Measurements from ENCODE around the gene FIP1L1. TPM values are rescaled to one million over a fixed set of nuclear protein-coding genes. Genes with fewer than 3 reads are reported as not detected.

FIP1L1 gene
- total RNA-seq, 1 donor from 2014 or later = 31.7 TPM

- Histone ChIP-seq H3K4me3 (no peak overlapping the region), H3K4me1 (no peaks in the 10 kb centered on the region), H3K9me3 (no peaks in the 10 kb centered on the region), H3K27me3 (no peaks in the 10 kb centered on the region), H3K27ac (no peak overlapping the region), H3K36me3 (peaks cover 0 to 20% of the 10 kb centered on the region in 2 donors)
- no peak for TF ChIP-seq POLR2A (IDR thresholded peaks at IDR 0.05)
- no peak for TF ChIP-seq CTCF (IDR thresholded peaks at IDR 0.05)
- TF ChIP-seq POLR2AphosphoS5 (IDR thresholded peaks at IDR 0.05; ENCODE audit: insufficient read depth in 1 of 2, low read depth in 1 of 2) = no peak
- intact Hi-C loops (cut with DNase I) = no loop called here
- no peak for DNase-seq (ENCODE audit: extremely low spot score in 2 of 2)
Observed at GRCh38 chr4:53444954-53445353, 67.5 kb downstream of the FIP1L1 start.

GRCh38 chr4:53450773-53451172, 73.3 kb downstream of the FIP1L1 start:
- Histone ChIP-seq H3K4me3 (no peak overlapping the region), H3K4me1 (no peaks in the 10 kb centered on the region), H3K27ac (peak overlapping the region; percentile 46), H3K9me3 (no peaks in the 10 kb centered on the region), H3K36me3 (peaks cover 0 to 18% of the 10 kb centered on the region in 2 donors), H3K27me3 (no peaks in the 10 kb centered on the region)
- intact Hi-C loops (cut with DNase I) = no loop called here
- no peak for DNase-seq (ENCODE audit: extremely low spot score in 2 of 2)
- TF ChIP-seq CTCF (IDR thresholded peaks at IDR 0.05) (no peak), POLR2AphosphoS5 (IDR thresholded peaks at IDR 0.05; ENCODE audit: insufficient read depth in 1 of 2, low read depth in 1 of 2) (no peak), POLR2A (IDR thresholded peaks at IDR 0.05) (no peak)

GRCh38 chr4:53453385-53453784, 75.9 kb downstream of the FIP1L1 start:
- no peaks in the 10 kb centered on the region for H3K27me3 ChIP-seq
- peaks cover 0 to 18% of the 10 kb centered on the region in 2 donors for H3K36me3 ChIP-seq
- intact Hi-C loops (cut with DNase I) = no loop called here
- H3K4me3 ChIP-seq = no peak overlapping the region
- H3K9me3 ChIP-seq = no peaks in the 10 kb centered on the region
- H3K4me1 ChIP-seq = no peaks in the 10 kb centered on the region
- H3K27ac ChIP-seq = no peak overlapping the region
- no peak for DNase-seq (ENCODE audit: extremely low spot score in 2 of 2)
- TF ChIP-seq POLR2A (IDR thresholded peaks at IDR 0.05) = no peak
- TF ChIP-seq POLR2AphosphoS5 (IDR thresholded peaks at IDR 0.05; ENCODE audit: insufficient read depth in 1 of 2, low read depth in 1 of 2) = no peak
- TF ChIP-seq CTCF (IDR thresholded peaks at IDR 0.05) = no peak

- DNase-seq (ENCODE audit: extremely low spot score in 2 of 2) = no peak
- TF ChIP-seq CTCF (IDR thresholded peaks at IDR 0.05) (no peak), POLR2A (IDR thresholded peaks at IDR 0.05) (no peak), POLR2AphosphoS5 (IDR thresholded peaks at IDR 0.05; ENCODE audit: insufficient read depth in 1 of 2, low read depth in 1 of 2) (no peak)
- intact Hi-C loops (cut with DNase I) = no loop called here
- H3K27me3 ChIP-seq = no peaks in the 10 kb centered on the region
- H3K4me1 ChIP-seq = no peaks in the 10 kb centered on the region
- no peaks in the 10 kb centered on the region for H3K9me3 ChIP-seq
- H3K4me3 ChIP-seq = no peak overlapping the region
- H3K27ac ChIP-seq = no peak overlapping the region
- H3K36me3 ChIP-seq = peaks cover 0 to 33% of the 10 kb centered on the region in 2 donors
Observed at GRCh38 chr4:53455766-53456165, 78.3 kb downstream of the FIP1L1 start.

- H3K27me3 ChIP-seq = no peaks in the 10 kb centered on the region
- no peak overlapping the region for H3K27ac ChIP-seq
- DNase-seq (ENCODE audit: extremely low spot score in 2 of 2) = no peak
- no peaks in the 10 kb centered on the region for H3K4me1 ChIP-seq
- no peak overlapping the region for H3K4me3 ChIP-seq
- no peaks in the 10 kb centered on the region for H3K9me3 ChIP-seq
- TF ChIP-seq POLR2A (IDR thresholded peaks at IDR 0.05) (no peak), CTCF (IDR thresholded peaks at IDR 0.05) (no peak), POLR2AphosphoS5 (IDR thresholded peaks at IDR 0.05; ENCODE audit: insufficient read depth in 1 of 2, low read depth in 1 of 2) (no peak)
- intact Hi-C loops (cut with DNase I) = no loop called here
- peaks cover 0 to 33% of the 10 kb centered on the region in 2 donors for H3K36me3 ChIP-seq
Observed at GRCh38 chr4:53456178-53456577, 78.7 kb downstream of the FIP1L1 start.

All from vagina (tissue), 2 donors.